GM18502 (cell line): ENCODE measurements around the gene ZSWIM8.
"Not testable (repeated sequence)": the region's sequence is repeated elsewhere in the genome, so short reads cannot be mapped to it uniquely, and the experiment has no call there.

ENCODE experiments used
- ATAC-seq: cut with Tn5 transposase; IDR thresholded peaks from one replicate; pipeline ENCODE4 v1.9.1; 2021; ENCODE audit warnings: mild to moderate bottlenecking; ENCODE audit not compliant: unreplicated experiment, poor library complexity

Gene ZSWIM8

DNA sequence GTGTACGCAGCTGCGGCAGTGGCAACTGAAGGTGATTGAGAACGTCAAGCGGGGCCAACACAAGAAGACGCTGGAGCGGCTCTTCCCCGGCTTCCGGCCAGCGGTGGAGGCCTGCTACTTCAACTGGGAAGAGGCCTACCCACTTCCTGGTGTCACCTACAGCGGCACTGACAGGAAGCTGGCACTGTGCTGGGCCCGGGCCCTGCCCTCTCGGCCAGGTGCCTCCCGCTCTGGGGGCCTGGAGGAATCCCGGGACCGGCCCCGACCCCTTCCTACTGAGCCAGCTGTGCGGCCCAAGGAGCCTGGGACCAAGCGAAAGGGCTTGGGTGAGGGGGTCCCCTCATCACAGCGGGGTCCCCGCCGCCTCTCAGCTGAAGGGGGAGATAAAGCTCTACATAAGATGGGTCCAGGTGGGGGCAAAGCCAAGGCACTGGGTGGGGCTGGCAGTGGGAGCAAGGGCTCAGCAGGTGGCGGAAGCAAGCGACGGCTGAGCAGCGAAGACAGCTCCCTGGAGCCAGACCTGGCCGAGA is 6.5 kb downstream of the ZSWIM8 start:
- ATAC-seq, result no peak

DNA sequence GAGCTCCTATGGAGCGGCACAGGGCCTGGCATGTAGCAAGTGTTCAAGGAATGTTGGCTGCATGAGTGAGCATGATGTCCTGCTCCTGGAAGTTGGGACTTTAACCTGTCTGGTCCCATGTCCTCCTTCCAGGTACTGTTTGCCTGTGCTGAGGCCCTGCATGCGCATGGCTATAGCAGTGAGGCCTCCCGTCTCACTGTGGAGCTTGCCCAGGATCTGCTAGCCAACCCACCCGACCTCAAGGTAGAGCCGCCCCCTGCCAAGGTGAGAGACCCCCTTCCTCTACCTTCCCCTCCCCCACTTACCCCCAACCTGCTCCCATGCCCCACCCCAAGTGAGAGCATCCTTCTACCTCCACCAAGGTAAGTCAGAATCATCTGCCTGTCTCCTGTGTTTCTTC is 8.1 kb downstream of the ZSWIM8 start:
- ATAC-seq, result no peak

- ATAC-seq, result not testable (repeated sequence)
These were observed 10.1 kb downstream of the ZSWIM8 start for GRCh38 chr10:73795491-73795890.

GRCh38 chr10:73796035-73796434 is 10.6 kb downstream of the ZSWIM8 start:
- ATAC-seq, result not testable (repeated sequence)

DNA sequence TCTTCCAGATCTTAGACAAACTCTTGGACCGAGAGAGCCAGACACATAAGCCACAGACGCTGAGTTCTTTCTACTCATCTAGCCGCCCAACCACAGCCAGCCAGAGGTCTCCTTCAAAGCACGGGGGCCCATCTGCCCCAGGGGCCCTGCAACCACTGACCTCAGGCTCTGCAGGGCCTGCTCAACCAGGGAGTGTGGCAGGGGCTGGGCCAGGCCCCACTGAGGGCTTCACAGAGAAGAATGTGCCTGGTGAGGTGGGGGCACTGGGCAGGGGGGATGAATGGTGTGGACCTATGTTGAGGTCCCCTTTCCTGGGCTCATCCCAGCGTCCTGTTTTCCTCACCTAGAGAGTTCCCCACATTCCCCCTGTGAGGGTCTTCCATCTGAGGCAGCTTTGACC is 11.4 kb downstream of the ZSWIM8 start:
- ATAC-seq, result no peak

- no peak for ATAC-seq
These were observed 12.1 kb downstream of the ZSWIM8 start for GRCh38 chr10:73797324-73798025.

DNA sequence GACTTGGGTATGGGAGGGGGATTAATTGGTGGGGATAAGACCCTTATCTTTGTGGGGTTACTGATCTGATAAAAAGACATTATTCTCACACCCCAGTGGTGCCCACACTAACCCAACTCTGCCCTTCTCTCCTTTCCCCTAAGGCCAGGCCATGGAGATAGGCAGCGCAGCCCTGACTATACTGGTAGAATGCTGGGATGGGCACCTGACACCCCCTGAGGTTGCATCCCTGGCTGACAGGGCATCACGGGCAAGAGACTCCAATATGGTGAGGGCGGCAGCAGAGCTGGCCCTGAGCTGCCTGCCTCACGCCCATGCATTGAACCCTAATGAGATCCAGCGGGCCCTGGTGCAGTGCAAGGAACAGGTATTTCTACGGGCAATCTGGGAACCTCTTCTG is 12.7 kb downstream of the ZSWIM8 start:
- ATAC-seq, result no peak

GRCh38 chr10:73798927-73799560 is 13.6 kb downstream of the ZSWIM8 start:
- no peak for ATAC-seq

GRCh38 chr10:73799899-73800559 is 14.6 kb downstream of the ZSWIM8 start:
- ATAC-seq, result no peak

GRCh38 chr10:73800560-73801252 is 15.3 kb downstream of the ZSWIM8 start:
- ATAC-seq, result no peak

DNA sequence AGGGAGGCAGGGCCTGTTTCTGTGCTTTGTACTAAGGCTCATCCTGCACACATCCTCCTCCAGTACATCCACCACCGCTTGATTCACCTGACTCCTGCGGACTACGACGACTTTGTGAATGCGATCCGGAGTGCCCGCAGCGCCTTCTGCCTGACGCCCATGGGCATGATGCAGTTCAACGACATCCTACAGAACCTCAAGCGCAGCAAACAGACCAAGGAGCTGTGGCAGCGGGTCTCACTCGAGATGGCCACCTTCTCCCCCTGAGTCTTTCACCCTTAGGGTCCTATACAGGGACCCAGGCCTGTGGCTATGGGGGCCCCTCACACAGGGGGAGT is 15.8 kb downstream of the ZSWIM8 start:
- ATAC-seq, result no peak

GRCh38 chr10:73802276-73802991 is 17.0 kb downstream of the ZSWIM8 start:
- no peak for ATAC-seq

DNA sequence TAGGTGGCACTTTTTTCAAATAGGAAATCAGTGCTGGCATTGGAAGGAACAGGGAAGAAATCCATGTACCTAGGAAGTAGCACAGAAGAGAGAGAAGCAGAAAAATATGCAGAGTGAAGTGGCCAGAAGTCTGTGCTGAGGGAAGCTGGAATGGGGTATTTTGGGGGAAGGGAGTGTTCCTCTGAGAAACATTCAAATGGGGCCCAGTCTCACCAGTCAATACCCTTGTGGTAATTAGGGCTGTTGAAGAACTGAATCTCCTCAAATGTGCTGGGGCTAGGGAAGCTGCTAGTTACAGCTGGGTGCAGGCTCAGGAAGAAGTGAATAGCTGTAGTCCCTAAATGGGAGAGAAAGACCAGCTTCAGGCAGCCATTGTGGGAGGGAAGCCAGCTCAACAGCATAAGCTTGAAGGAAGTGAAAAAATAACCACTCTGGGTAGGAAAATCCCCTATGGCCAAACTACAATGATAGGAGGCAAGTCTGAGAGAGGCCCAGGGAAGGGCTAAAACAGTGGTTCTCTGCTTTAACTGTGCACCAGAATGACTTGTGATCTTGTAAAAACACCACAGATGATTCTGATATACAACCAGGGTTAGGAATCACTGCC is 18.4 kb downstream of the ZSWIM8 start:
- ATAC-seq, result peak; percentile 75

GRCh38 chr10:73806176-73806950 is 21.0 kb downstream of the ZSWIM8 start:
- no peak for ATAC-seq

- ATAC-seq, result no peak
These were observed 22.1 kb downstream of the ZSWIM8 start for GRCh38 chr10:73807471-73807870.

DNA sequence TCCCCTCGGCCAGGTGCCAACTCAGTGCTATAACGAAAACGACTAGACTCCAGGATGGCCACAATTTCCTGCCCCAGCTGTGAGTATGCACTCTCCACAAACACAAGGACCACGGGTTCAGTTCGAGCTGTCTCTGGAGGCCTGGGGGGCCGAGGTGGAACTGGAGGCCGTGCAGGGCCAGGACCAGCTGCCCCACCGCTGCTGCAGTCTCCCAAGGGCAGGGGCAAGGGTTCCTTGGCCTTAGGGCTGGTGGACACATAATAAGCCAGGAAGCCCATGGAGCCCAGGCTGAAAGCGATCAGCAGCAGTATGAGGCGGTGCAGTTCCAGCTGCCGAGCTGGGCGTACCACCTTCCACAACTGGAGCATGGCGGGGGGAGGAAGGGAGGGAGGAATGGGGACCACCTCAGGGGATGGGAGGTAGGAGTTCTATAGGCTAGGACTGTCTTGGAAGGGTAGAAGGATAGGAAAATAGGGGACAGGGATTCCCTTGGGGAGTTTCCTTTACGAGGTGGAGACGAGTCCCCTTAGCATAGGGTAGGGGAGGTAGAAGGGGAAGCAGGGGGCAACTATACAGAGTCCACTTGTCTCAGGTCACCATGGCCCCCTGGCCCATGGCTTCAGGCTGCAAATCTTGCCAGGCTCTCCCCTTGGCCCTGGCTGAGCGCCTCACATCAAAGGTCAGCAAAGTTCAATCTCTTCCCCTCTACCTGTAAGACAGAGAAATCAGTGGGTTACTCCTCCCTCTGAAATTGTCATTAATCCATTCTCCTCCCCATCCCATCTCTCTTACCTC is 22.8 kb downstream of the ZSWIM8 start:
- ATAC-seq, result no peak

DNA sequence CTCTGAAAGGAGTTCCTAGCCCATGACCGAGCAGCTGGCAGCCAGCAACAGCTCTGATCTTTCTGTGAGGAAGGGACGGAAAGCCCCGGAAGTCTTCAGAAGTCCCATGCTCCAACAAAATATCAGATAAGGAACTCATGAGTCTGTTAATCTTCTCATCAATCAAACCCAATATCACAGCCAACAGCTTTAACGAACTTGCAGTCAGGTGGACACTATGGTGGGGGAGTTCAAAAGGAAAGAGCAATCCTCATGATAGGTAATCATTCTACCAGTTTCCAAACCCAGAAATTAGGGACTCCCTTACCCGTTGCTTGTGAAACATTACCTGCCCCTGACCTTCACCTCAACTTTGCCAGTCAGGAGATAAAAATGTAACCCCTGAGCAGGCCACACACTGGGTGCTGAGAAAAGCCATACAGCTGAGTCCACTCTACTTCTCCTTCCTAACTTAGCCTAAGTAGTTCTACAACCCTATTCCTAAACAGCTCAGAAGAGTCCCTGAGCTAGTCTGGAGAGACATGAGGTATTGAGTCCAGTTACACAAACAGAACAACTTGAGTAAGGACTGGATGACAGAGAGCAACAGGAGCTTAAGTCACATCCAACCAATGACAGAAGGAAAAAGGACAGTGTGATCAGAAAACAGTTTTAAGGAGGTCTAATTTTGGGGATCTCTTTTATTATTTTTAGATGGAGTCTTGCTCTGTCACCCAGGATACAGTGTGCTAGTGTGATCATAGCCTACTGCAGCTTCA is 23.8 kb downstream of the ZSWIM8 start:
- ATAC-seq, result no peak

GRCh38 chr10:73810358-73810734 is 24.9 kb downstream of the ZSWIM8 start:
- no peak for ATAC-seq
